Spleen (tissue), 11 donors: Measurements from ENCODE around the gene RIC8A. TPM values are rescaled to one million over a fixed set of nuclear protein-coding genes. Genes with fewer than 3 reads are reported as not detected.

Experiments
- DNase-seq: peaks from one replicate; pipeline ENCODE4 v3.0.0-alpha.2; 2020
- H3K27ac ChIP-seq, 8 donors: fragments of 200-600 bp; sonication (generic) in 7 of 8; 1 replicate in 4 of 8; 2 replicates in 4 of 8; pipeline versions ENCODE4 v1.5.0 to v1.8.0; 2016 to 2021; ENCODE audit warnings: inconsistent platforms in 4 of 8, mild to moderate bottlenecking in 4 of 8, moderate library complexity in 1 of 8
- H3K27me3 ChIP-seq, 7 donors: fragments of 200-600 bp; sonication (generic) in 6 of 7; replicated peaks in 1 of 7; 1 replicate in 4 of 7; 2 replicates in 3 of 7; pipeline versions ENCODE4 v1.5.0 to v1.8.0; 2016 to 2021; ENCODE audit warnings: inconsistent platforms in 3 of 7, mild to moderate bottlenecking in 1 of 7
- H3K36me3 ChIP-seq, 6 donors: fragments of 200-600 bp; sonication (generic) in 5 of 6; 1 replicate in 4 of 6; 2 replicates in 2 of 6; pipeline versions ENCODE4 v1.5.0 to v1.8.0; 2016 to 2021; ENCODE audit warnings: inconsistent platforms in 2 of 6
- H3K4me1 ChIP-seq, 6 donors: fragments of 200-600 bp; sonication (generic) in 5 of 6; 1 replicate in 3 of 6; 2 replicates in 3 of 6; pipeline versions ENCODE4 v1.5.0 to v1.8.0; 2016 to 2021; ENCODE audit warnings: inconsistent platforms in 3 of 6
- H3K4me3 ChIP-seq, 8 donors: fragments of 200-600 bp; sonication (generic) in 7 of 8; 1 replicate in 4 of 8; 2 replicates in 4 of 8; pipeline versions ENCODE4 v1.5.0 to v1.8.0; 2016 to 2021; ENCODE audit warnings: inconsistent platforms in 4 of 8, mild to moderate bottlenecking in 4 of 8, moderate library complexity in 2 of 8
- H3K9me3 ChIP-seq, 8 donors: fragments of 200-600 bp; sonication (generic) in 7 of 8; 1 replicate in 4 of 8; 2 replicates in 4 of 8; pipeline versions ENCODE4 v1.5.0 to v1.8.0; 2016 to 2021; ENCODE audit warnings: inconsistent platforms in 4 of 8
- CTCF ChIP-seq, 11 experiments: fragments of 200-600 bp in 7 of 11; fragments of 450-650 bp in 4 of 11; sonication (generic) in 4 of 11; IDR thresholded peaks in 8 of 11; conservative IDR thresholded peaks in 3 of 11; 1 replicate in 7 of 11; 2 replicates in 4 of 11; pipeline versions ENCODE4 v1.4.0 to v1.8.0; 2016 to 2021; ENCODE audit warnings: antibody characterized with exemption in 11 of 11, inconsistent platforms in 4 of 11, mild to moderate bottlenecking in 1 of 11
- POLR2A ChIP-seq, 3 donors: fragments of 450-650 bp; IDR thresholded peaks; one replicate each; pipeline ENCODE4 v1.5.1; 2017; ENCODE audit warnings: antibody characterized with exemption in 3 of 3, mild to moderate bottlenecking in 1 of 3
- POLR2AphosphoS5 ChIP-seq, 3 donors: sonication (generic); formaldehyde crosslinking; IDR thresholded peaks; one replicate each; pipeline ENCODE4 v1.5.1; 2017; ENCODE audit warnings: antibody characterized with exemption in 3 of 3
- WGBS, 5 donors: extraction: QIAGEN DNeasy Blood & Tissue Kit in 3 of 5; methylation state at CpG; one replicate each; pipeline versions ENCODE4 v1.1.5 to v1.1.7; 2013 to 2018; 5-methylcytosine and 5-hydroxymethylcytosine counted together
- intact Hi-C: fragments of 100-400 bp; cut with DNase I; formaldehyde crosslinking; loops from one replicate; pipeline ENCODE4 v1.15.0; 2023; ENCODE audit warnings: low total_unique reads
- polyA plus RNA-seq, 3 donors: library from polyadenylated mRNA; stranded (reverse); fragments of 200-250 nt; gene quantifications; one replicate each; pipeline ENCODE4 v1.2.1, GENCODE V29; 2013
- total RNA-seq, 7 donors: library from RNA; depleted of rRNA in 3 of 7; stranded (reverse); fragments of >200 nt in 3 of 7; fragmentation: NEBNext Ultra II Directional in 4 of 7; extraction: Animal tissue kit (Norgen Biotek cat#: 25700) in 4 of 7; gene quantifications; one replicate each; pipeline versions ENCODE4 v1.1.0 to v1.2.1, GENCODE V29; 2016 to 2021
- donor health status: healthy with polysubstance abuse.
- donor health status: DM: no; HTN: no; CAD: no; lungs with moderate emphysema.
- donor health status: DM: no; HTN: no; CAD: no.
- donor health status: Bipolar disorder and iron deficiency.
- donor health status: healthy.
- donor health status: DM: no; HTN: no; CAD: no.
- donor health status: DM: yes; HTN: yes; CAD: no.

Gene RIC8A
- total and polyA plus RNA-seq, 10 donors = 38.6 to 141 (median 79.6) TPM

- no peaks in the 10 kb centered on the region for H3K27me3 ChIP-seq
- no peaks in the 10 kb centered on the region for H3K9me3 ChIP-seq
- peaks cover 3 to 88% (median 77%) of the 10 kb centered on the region in 6 donors for H3K36me3 ChIP-seq
- intact Hi-C loops = loop anchor here (10.0 kb wide), 1 partner anchor 115 kb away; the partner anchor contains the start of gene B4GALNT4
- H3K27ac ChIP-seq = peak overlapping the region in 1 of 8 donors; percentile 44
- DNase-seq = no peak
- TF ChIP-seq CTCF (IDR thresholded peaks at IDR 0.05 in 8 of 11, conservative IDR thresholded peaks at IDR 0.05 in 3 of 11) (no peak), POLR2AphosphoS5 (IDR thresholded peaks at IDR 0.05) (no peak), POLR2A (IDR thresholded peaks at IDR 0.05) (no peak)
- peaks cover 0 to 9% (median 0%) of the 10 kb centered on the region in 6 donors for H3K4me1 ChIP-seq
- WGBS, 5 donors = 89 to 94% (median 92%) methylated on average over 5 of the region's 5 CpGs
- no peak overlapping the region for H3K4me3 ChIP-seq
These were observed 42.8 kb downstream of the RIC8A start for GRCh38 chr11:250274-250673.

GRCh38 chr11:250740-251299, 43.3 kb downstream of the RIC8A start:
- Histone ChIP-seq H3K9me3 (no peaks in the 10 kb centered on the region), H3K4me3 (no peak overlapping the region), H3K27ac (peak overlapping the region in 3 of 8 donors; percentile 8 to 44 (median 23)), H3K36me3 (peaks cover 3 to 82% (median 74%) of the 10 kb centered on the region in 6 donors), H3K27me3 (no peaks in the 10 kb centered on the region), H3K4me1 (peaks cover 0 to 9% (median 0%) of the 10 kb centered on the region in 6 donors)
- peak; percentile 89 for DNase-seq
- intact Hi-C loops = loop anchor here (10.0 kb wide), 1 partner anchor 114 kb away; the partner anchor contains the start of gene B4GALNT4
- WGBS, 5 donors = 73 to 82% (median 77%) methylated on average over 10 of the region's 10 CpGs
- TF ChIP-seq POLR2A (IDR thresholded peaks at IDR 0.05) = no peak
- TF ChIP-seq CTCF (IDR thresholded peaks at IDR 0.05 in 8 of 11, conservative IDR thresholded peaks at IDR 0.05 in 3 of 11) = peak; percentile 55 to 86 (median 70)
- TF ChIP-seq POLR2AphosphoS5 (IDR thresholded peaks at IDR 0.05) = peak in 1 of 3 donors; percentile 62

GRCh38 chr11:251550-251949, 44.0 kb downstream of the RIC8A start:
- intact Hi-C loops = loop anchor here (10.0 kb wide), 1 partner anchor 113 kb away; the partner anchor contains the start of gene B4GALNT4
- no peak for TF ChIP-seq CTCF (IDR thresholded peaks at IDR 0.05 in 8 of 11, conservative IDR thresholded peaks at IDR 0.05 in 3 of 11)
- TF ChIP-seq POLR2A (IDR thresholded peaks at IDR 0.05) = no peak
- TF ChIP-seq POLR2AphosphoS5 (IDR thresholded peaks at IDR 0.05) = no peak
- H3K27me3 ChIP-seq = no peaks in the 10 kb centered on the region
- H3K36me3 ChIP-seq = peaks cover 3 to 75% (median 66%) of the 10 kb centered on the region in 6 donors
- no peaks in the 10 kb centered on the region for H3K9me3 ChIP-seq
- H3K4me1 ChIP-seq = peaks cover 0 to 9% (median 0%) of the 10 kb centered on the region in 6 donors
- no peak overlapping the region for H3K4me3 ChIP-seq
- 78 to 87% (median 86%) methylated on average over 10 of the region's 10 CpGs for WGBS, 5 donors
- no peak for DNase-seq
- peak overlapping the region in 1 of 8 donors; percentile 8 for H3K27ac ChIP-seq

- Histone ChIP-seq H3K27ac (no peak overlapping the region), H3K9me3 (no peaks in the 10 kb centered on the region), H3K4me1 (peaks cover 0 to 18% (median 2%) of the 10 kb centered on the region in 6 donors), H3K27me3 (no peaks in the 10 kb centered on the region), H3K36me3 (peaks cover 3 to 64% (median 55%) of the 10 kb centered on the region in 6 donors), H3K4me3 (no peak overlapping the region)
- intact Hi-C loops = loop anchor here (10.0 kb wide), 1 partner anchor 112 kb away; the partner anchor contains the start of gene B4GALNT4
- WGBS, 5 donors = 79 to 96% (median 94%) methylated on average over 8 of the region's 8 CpGs
- no peak for DNase-seq
- no peak for TF ChIP-seq POLR2AphosphoS5 (IDR thresholded peaks at IDR 0.05)
- TF ChIP-seq CTCF (IDR thresholded peaks at IDR 0.05 in 8 of 11, conservative IDR thresholded peaks at IDR 0.05 in 3 of 11) = no peak
These were observed 45.2 kb downstream of the RIC8A start for GRCh38 chr11:252666-253065.
